HG03097 (cell line): ENCODE data around the gene SSR4.
A peak's percentile ranks its signal among the peaks of the same experiment; 100 is the strongest.
"Not testable (repeated sequence)": the region's sequence is repeated elsewhere in the genome, so short reads cannot be mapped to it uniquely, and the experiment has no call there.

Source experiments
- ATAC-seq: cut with Tn5 transposase; IDR thresholded peaks from one replicate; pipeline ENCODE4 v1.9.1; 2021; ENCODE audit not compliant: unreplicated experiment, low FRiP score

The SSR4 gene

GRCh38 chrX:153794018-153794896, at the start of gene SSR4, which contains the start of gene IDH3G:
Gene SSR4, plus strand, starts transcription at chrX:153794668. Its CDS starts 20 bp downstream, at chrX:153794688.
Gene IDH3G, minus strand, starts transcription at chrX:153794375. Its CDS starts 49 bp downstream, at chrX:153794326.
- ATAC-seq, result peak; percentile 82

- ATAC-seq, result not testable (repeated sequence)
Observed at GRCh38 chrX:153745067-153745433, 49.4 kb upstream of the SSR4 start.

- no peak for ATAC-seq
Observed at GRCh38 chrX:153746359-153746758, 48.1 kb upstream of the SSR4 start.

- ATAC-seq, result not testable (repeated sequence)
Observed at GRCh38 chrX:153746991-153747390, 47.5 kb upstream of the SSR4 start.

- ATAC-seq, result not testable (repeated sequence)
Observed at GRCh38 chrX:153749017-153749416, 45.5 kb upstream of the SSR4 start.

- no peak for ATAC-seq
Observed at GRCh38 chrX:153750127-153750774, 44.2 kb upstream of the SSR4 start.

GRCh38 chrX:153755136-153755535, 39.3 kb upstream of the SSR4 start:
- ATAC-seq, result no peak

GRCh38 chrX:153761863-153762262, 32.6 kb upstream of the SSR4 start:
- no peak for ATAC-seq

- no peak for ATAC-seq
Observed at GRCh38 chrX:153762626-153763173, 31.8 kb upstream of the SSR4 start.

GRCh38 chrX:153763298-153763932, 31.1 kb upstream of the SSR4 start:
- no peak for ATAC-seq

- ATAC-seq, result peak; percentile 79
Observed at GRCh38 chrX:153763989-153764755, 30.3 kb upstream of the SSR4 start, which contains the start of gene PLXNB3. Gene PLXNB3, plus strand, starts transcription at chrX:153764249. Its CDS starts 1,287 bp downstream, at chrX:153765536.

GRCh38 chrX:153764786-153765137, 29.7 kb upstream of the SSR4 start:
- ATAC-seq, result no peak

GRCh38 chrX:153765138-153766079, 29.1 kb upstream of the SSR4 start:
- ATAC-seq, result no peak

GRCh38 chrX:153766098-153766817, 28.2 kb upstream of the SSR4 start:
- ATAC-seq, result no peak

GRCh38 chrX:153766871-153767673, 27.4 kb upstream of the SSR4 start:
- ATAC-seq, result no peak

- no peak for ATAC-seq
Observed at GRCh38 chrX:153767674-153768055, 26.8 kb upstream of the SSR4 start.

- ATAC-seq, result no peak
Observed at GRCh38 chrX:153768311-153769157, 25.9 kb upstream of the SSR4 start.
